Breast epithelium (tissue), 4 donors: ENCODE data around the gene EVL. TPM values are rescaled to one million over a fixed set of nuclear protein-coding genes. Genes with fewer than 3 reads are reported as not detected.

ENCODE experiments used
- DNase-seq, 2 donors: peaks; one replicate each; pipeline ENCODE4 v3.0.0-alpha.2; 2019; ENCODE audit warnings: low spot score in 2 of 2
- H3K27ac ChIP-seq, 2 donors: fragments of 200-600 bp; sonication (generic) in 1 of 2; one replicate each; pipeline ENCODE4 v1.5.1; 2016 to 2019; ENCODE audit warnings: mild to moderate bottlenecking in 1 of 2
- H3K27me3 ChIP-seq, 2 donors: fragments of 200-600 bp; sonication (generic) in 1 of 2; one replicate each; pipeline versions ENCODE4 v1.5.1 to v1.6.0; 2017 to 2019; ENCODE audit warnings: control low read depth in 1 of 2, mild to moderate bottlenecking in 1 of 2
- H3K36me3 ChIP-seq: fragments of 200-600 bp; one replicate; pipeline ENCODE4 v1.5.1; 2019
- H3K4me1 ChIP-seq, 2 donors: fragments of 200-600 bp; sonication (generic); one replicate each; pipeline ENCODE4 v1.5.1; 2016 to 2019; ENCODE audit warnings: control low read depth in 1 of 2
- H3K4me3 ChIP-seq, 3 donors: fragments of 200-600 bp; sonication (generic); 1 replicate in 2 of 3; 2 replicates in 1 of 3; pipeline ENCODE4 v1.5.1; 2016 to 2019; ENCODE audit warnings: mild to moderate bottlenecking in 3 of 3, moderate library complexity in 2 of 3
- H3K9me3 ChIP-seq, 2 donors: fragments of 200-600 bp; sonication (generic) in 1 of 2; one replicate each; pipeline ENCODE4 v1.5.1; 2016 to 2019; ENCODE audit warnings: control low read depth in 1 of 2
- POLR2A ChIP-seq: fragments of 450-650 bp; IDR thresholded peaks from one replicate; pipeline ENCODE4 v1.6.1; 2016; ENCODE audit warnings: antibody characterized with exemption, mild to moderate bottlenecking, moderate library complexity
- POLR2AphosphoS5 ChIP-seq, 3 donors: sonication (generic); formaldehyde crosslinking; IDR thresholded peaks; one replicate each; pipeline ENCODE4 v1.6.1; 2017; ENCODE audit warnings: antibody characterized with exemption in 3 of 3
- intact Hi-C: fragments of 100-400 bp; cut with DNase I; formaldehyde crosslinking; loops from one replicate; pipeline ENCODE4 v1.15.1; 2023; ENCODE audit warnings: low total_unique reads
- total RNA-seq, 3 donors: library from RNA; depleted of rRNA; stranded (reverse); fragments of >200 nt; gene quantifications; one replicate each; pipeline ENCODE4 v1.1.0, GENCODE V29; 2016
- TF ChIP-seq, protein P1 (sequence below), 3 donors: fragments of 450-650 bp; IDR thresholded peaks; one replicate each; pipeline ENCODE4 v1.5.1; 2016 to 2017; ENCODE audit warnings: antibody characterized with exemption in 3 of 3, mild to moderate bottlenecking in 3 of 3, moderate library complexity in 3 of 3

The EVL gene
- total RNA-seq, 3 donors from 2014 or later, result 50.7 to 116 (median 107) TPM

DNA sequence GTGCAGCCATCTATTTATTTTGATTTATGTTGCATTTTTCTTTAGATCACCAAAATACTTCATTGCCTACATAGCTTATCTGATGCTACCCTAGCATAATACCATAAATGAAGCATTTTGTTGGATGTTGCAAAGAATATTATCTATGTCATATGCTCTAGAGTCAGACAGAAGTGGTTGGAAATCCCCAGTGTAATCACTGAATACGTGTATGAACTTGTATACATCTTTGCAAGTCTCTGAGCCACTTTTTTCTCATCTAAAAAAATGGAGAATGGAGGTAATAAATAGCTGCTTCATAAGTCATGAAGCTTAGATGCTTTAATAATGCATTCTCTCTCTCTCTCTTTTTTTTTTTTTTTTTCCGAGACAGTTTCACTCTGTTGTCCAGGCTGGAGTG lies 18.5 kb downstream of the EVL start:
- no peaks in the 10 kb centered on the region for H3K36me3 ChIP-seq
- TF ChIP-seq POLR2AphosphoS5 (IDR thresholded peaks at IDR 0.05), result no peak
- no peak for DNase-seq
- H3K9me3 ChIP-seq, result no peaks in the 10 kb centered on the region
- H3K27ac ChIP-seq, result no peak overlapping the region
- peaks cover 0 to 11% of the 10 kb centered on the region in 2 donors for H3K4me1 ChIP-seq
- no peak overlapping the region for H3K4me3 ChIP-seq
- intact Hi-C loops, result no loop called here
- H3K27me3 ChIP-seq, result no peaks in the 10 kb centered on the region

DNA sequence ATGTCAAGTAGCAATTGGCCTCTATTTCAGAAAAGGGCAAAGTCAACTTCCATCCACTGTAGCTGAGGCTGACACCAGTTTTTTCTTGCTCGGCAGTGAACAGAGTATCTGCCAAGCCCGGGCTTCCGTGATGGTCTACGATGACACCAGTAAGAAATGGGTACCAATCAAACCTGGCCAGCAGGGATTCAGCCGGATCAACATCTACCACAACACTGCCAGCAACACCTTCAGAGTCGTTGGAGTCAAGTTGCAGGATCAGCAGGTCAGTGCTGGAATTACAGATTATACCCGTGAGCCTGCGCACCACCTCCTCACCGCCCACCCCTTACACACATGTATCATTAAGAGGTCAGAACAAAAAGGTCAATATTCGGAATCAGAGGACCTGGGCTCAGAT lies 19.4 kb downstream of the EVL start:
- H3K9me3 ChIP-seq, result no peaks in the 10 kb centered on the region
- no peak overlapping the region for H3K4me3 ChIP-seq
- no peaks in the 10 kb centered on the region for H3K36me3 ChIP-seq
- no peak for DNase-seq
- H3K27me3 ChIP-seq, result no peaks in the 10 kb centered on the region
- H3K4me1 ChIP-seq, result peaks cover 0 to 2% of the 10 kb centered on the region in 2 donors
- no peak overlapping the region for H3K27ac ChIP-seq
- intact Hi-C loops, result no loop called here
- TF ChIP-seq POLR2AphosphoS5 (IDR thresholded peaks at IDR 0.05), result no peak
- TF ChIP-seq POLR2A, result no peak
- TF ChIP-seq, protein P1, sequence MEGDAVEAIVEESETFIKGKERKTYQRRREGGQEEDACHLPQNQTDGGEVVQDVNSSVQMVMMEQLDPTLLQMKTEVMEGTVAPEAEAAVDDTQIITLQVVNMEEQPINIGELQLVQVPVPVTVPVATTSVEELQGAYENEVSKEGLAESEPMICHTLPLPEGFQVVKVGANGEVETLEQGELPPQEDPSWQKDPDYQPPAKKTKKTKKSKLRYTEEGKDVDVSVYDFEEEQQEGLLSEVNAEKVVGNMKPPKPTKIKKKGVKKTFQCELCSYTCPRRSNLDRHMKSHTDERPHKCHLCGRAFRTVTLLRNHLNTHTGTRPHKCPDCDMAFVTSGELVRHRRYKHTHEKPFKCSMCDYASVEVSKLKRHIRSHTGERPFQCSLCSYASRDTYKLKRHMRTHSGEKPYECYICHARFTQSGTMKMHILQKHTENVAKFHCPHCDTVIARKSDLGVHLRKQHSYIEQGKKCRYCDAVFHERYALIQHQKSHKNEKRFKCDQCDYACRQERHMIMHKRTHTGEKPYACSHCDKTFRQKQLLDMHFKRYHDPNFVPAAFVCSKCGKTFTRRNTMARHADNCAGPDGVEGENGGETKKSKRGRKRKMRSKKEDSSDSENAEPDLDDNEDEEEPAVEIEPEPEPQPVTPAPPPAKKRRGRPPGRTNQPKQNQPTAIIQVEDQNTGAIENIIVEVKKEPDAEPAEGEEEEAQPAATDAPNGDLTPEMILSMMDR (IDR thresholded peaks at IDR 0.05), result no peak

DNA sequence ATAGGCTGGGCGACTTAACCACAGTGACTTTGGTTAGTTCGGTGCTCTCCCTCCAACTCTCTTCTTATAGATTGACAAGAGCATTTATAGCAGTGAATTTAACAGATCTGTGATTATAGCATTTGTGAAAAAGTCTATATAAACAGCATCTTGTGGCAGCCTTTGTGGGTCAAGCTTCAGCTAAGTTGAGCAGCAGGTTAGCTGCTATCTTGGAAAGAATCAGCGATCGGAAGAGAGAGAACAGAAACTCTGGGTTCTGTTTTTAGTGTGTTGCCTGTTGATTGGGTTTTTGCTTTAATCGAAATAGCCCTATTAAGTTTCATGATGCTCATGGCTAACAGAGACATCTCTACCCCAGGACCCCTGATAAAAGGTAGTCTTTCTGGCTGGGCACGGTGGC lies 20.2 kb downstream of the EVL start:
- no peak for TF ChIP-seq POLR2AphosphoS5 (IDR thresholded peaks at IDR 0.05)
- TF ChIP-seq, protein P1 (IDR thresholded peaks at IDR 0.05), result no peak
- no peak for TF ChIP-seq POLR2A
- no peaks in the 10 kb centered on the region for H3K4me1 ChIP-seq
- DNase-seq, result no peak
- H3K27ac ChIP-seq, result no peak overlapping the region
- no peaks in the 10 kb centered on the region for H3K36me3 ChIP-seq
- H3K4me3 ChIP-seq, result no peak overlapping the region
- no peaks in the 10 kb centered on the region for H3K27me3 ChIP-seq
- intact Hi-C loops, result no loop called here
- H3K9me3 ChIP-seq, result no peaks in the 10 kb centered on the region

DNA sequence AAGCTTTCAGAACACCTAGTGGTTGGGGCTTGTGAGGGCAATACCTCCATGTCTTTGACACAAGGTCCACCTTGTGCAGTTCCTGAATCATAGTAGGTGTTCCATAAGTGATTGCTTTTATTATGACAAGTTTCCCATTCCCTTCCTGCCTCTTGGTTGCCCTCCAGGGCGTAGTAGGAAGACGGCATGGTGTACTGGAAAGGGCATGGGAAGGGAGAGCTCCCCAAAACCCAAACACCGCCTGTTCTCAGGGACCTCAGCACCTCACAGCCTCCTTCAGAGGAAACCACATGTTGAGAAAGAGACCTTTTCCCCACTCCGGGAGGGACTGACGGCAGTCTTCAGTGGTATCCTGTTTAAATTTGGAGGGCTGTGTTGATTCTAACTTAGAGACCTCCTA lies 21.1 kb downstream of the EVL start:
- H3K9me3 ChIP-seq, result no peaks in the 10 kb centered on the region
- no peak overlapping the region for H3K27ac ChIP-seq
- DNase-seq, result no peak
- H3K36me3 ChIP-seq, result no peaks in the 10 kb centered on the region
- no peak for TF ChIP-seq POLR2A
- no peak for TF ChIP-seq POLR2AphosphoS5 (IDR thresholded peaks at IDR 0.05)
- TF ChIP-seq, protein P1 (IDR thresholded peaks at IDR 0.05), result no peak
- no peaks in the 10 kb centered on the region for H3K4me1 ChIP-seq
- intact Hi-C loops, result no loop called here
- H3K4me3 ChIP-seq, result no peak overlapping the region
- no peaks in the 10 kb centered on the region for H3K27me3 ChIP-seq

DNA sequence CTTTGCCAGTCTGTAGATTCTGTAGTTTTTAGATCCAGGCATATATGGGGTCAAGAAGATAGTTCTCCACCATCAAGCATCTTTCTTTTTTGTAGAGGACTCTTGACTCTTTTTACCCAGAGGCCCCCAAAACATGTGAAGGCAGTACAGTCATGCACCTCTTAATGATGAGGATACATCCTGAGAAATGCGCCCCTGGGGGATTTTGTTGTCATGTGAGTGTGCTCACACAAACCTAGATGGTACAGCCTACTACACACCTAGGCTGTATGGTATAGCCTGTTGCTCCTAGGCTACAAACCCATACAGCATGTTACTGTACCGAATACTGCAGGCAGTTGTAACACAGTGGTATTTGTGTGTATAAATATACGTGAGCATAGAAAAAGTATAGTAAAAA lies 23.0 kb downstream of the EVL start:
- H3K4me3 ChIP-seq, result no peak overlapping the region
- no peak overlapping the region for H3K27ac ChIP-seq
- TF ChIP-seq POLR2A (no peak), POLR2AphosphoS5 (IDR thresholded peaks at IDR 0.05) (no peak)
- TF ChIP-seq, protein P1 (IDR thresholded peaks at IDR 0.05), result no peak
- no peak for DNase-seq
- H3K36me3 ChIP-seq, result no peaks in the 10 kb centered on the region
- H3K9me3 ChIP-seq, result no peaks in the 10 kb centered on the region
- H3K27me3 ChIP-seq, result no peaks in the 10 kb centered on the region
- intact Hi-C loops, result no loop called here
- no peaks in the 10 kb centered on the region for H3K4me1 ChIP-seq

DNA sequence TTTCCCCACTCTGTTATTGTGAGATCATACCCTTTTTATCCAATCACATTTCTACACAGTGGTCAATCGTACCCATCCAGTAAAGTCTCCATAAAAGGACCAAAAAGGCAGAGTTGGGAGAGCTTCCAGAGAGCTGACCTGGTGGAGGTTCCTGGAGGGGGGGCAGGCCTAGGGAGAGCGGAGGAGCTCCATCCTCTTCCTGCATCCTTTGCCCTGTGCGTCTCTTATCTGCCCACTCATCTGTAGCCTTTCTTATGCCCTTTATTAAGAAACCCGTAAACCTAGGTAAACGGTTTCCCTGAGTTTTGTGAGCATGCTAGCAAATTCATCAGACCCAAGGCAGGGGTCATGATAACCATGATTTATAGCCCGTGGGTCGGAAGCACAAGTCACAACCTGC lies 26.2 kb downstream of the EVL start:
- no peaks in the 10 kb centered on the region for H3K27me3 ChIP-seq
- no peaks in the 10 kb centered on the region for H3K4me1 ChIP-seq
- DNase-seq, result no peak
- H3K9me3 ChIP-seq, result no peaks in the 10 kb centered on the region
- no peak for TF ChIP-seq POLR2AphosphoS5 (IDR thresholded peaks at IDR 0.05)
- TF ChIP-seq POLR2A, result no peak
- TF ChIP-seq, protein P1 (IDR thresholded peaks at IDR 0.05), result no peak
- no peak overlapping the region for H3K4me3 ChIP-seq
- no peaks in the 10 kb centered on the region for H3K36me3 ChIP-seq
- no peak overlapping the region for H3K27ac ChIP-seq
- intact Hi-C loops, result no loop called here
